ENCODE results near the gene ATP6V1F. TPM values are rescaled to one million over a fixed set of nuclear protein-coding genes. Genes with fewer than 3 reads are reported as not detected.

ATP6V1F gene
- polyA plus RNA-seq, 1 experiment, result 150 TPM

GRCh38 chr7:128873234-128873633 lies 10.6 kb downstream of the ATP6V1F start:
- TF ChIP-seq CTCF (IDR thresholded peaks at IDR 0.05; ENCODE audit: low read depth, low read length), result no peak
- ChIA-PET POLR2A (interaction anchor here (1.1 kb wide), 1 partner anchor 699 kb away, joined by 10 read pairs; no protein-coding TSS in a partner anchor), CTCF (no interaction called here)
- no peak overlapping the region for H3K4me3 ChIP-seq (ENCODE audit: low read depth, low read length)
- H3K9me3 ChIP-seq (ENCODE audit: control insufficient read depth, insufficient read depth, low read length), result no peaks in the 10 kb centered on the region
- DNase-seq (ENCODE audit: low read depth, low spot score), result no peak
- no peak overlapping the region for H3K27ac ChIP-seq (ENCODE audit: low read depth, low read length)
- peaks cover 34% of the 10 kb centered on the region for H3K27me3 ChIP-seq (ENCODE audit: control insufficient read depth, insufficient read depth, low read length)

GRCh38 chr7:128874140-128875031 lies 11.7 kb downstream of the ATP6V1F start:
- no peak for DNase-seq (ENCODE audit: low read depth, low spot score)
- POLR2A ChIA-PET, result no interaction called here
- Histone ChIP-seq H3K4me3 (ENCODE audit: low read depth, low read length) (no peak overlapping the region), H3K27ac (ENCODE audit: low read depth, low read length) (no peak overlapping the region), H3K9me3 (ENCODE audit: control insufficient read depth, insufficient read depth, low read length) (no peaks in the 10 kb centered on the region), H3K27me3 (ENCODE audit: control insufficient read depth, insufficient read depth, low read length) (peaks cover 34% of the 10 kb centered on the region)
- no peak for TF ChIP-seq CTCF (IDR thresholded peaks at IDR 0.05; ENCODE audit: low read depth, low read length)
- CTCF ChIA-PET, result interaction anchor here (0.6 to 1.2 kb wide), 2 partner anchors 9 to 12 kb away, joined by 3 to 7 read pairs; partner anchors contain the start of gene ATP6V1F

- DNase-seq (ENCODE audit: low read depth, low spot score), result no peak
- Histone ChIP-seq H3K27ac (ENCODE audit: low read depth, low read length) (no peak overlapping the region), H3K4me3 (ENCODE audit: low read depth, low read length) (no peak overlapping the region), H3K27me3 (ENCODE audit: control insufficient read depth, insufficient read depth, low read length) (peaks cover 29% of the 10 kb centered on the region), H3K9me3 (ENCODE audit: control insufficient read depth, insufficient read depth, low read length) (no peaks in the 10 kb centered on the region)
- ChIA-PET CTCF (no interaction called here), POLR2A (interaction anchor here (0.6 kb wide), 1 partner anchor 48 kb away, joined by 3 read pairs; no protein-coding TSS in a partner anchor)
- no peak for TF ChIP-seq CTCF (IDR thresholded peaks at IDR 0.05; ENCODE audit: low read depth, low read length)
These were observed 12.9 kb downstream of the ATP6V1F start for GRCh38 chr7:128875523-128875948.

- TF ChIP-seq CTCF (IDR thresholded peaks at IDR 0.05; ENCODE audit: low read depth, low read length), result no peak
- H3K27me3 ChIP-seq (ENCODE audit: control insufficient read depth, insufficient read depth, low read length), result peaks cover 24% of the 10 kb centered on the region
- ChIA-PET POLR2A (interaction anchor here (0.6 kb wide), 1 partner anchor 654 kb away, joined by 7 read pairs; no protein-coding TSS in a partner anchor), CTCF (no interaction called here)
- H3K27ac ChIP-seq (ENCODE audit: low read depth, low read length), result no peak overlapping the region
- H3K4me3 ChIP-seq (ENCODE audit: low read depth, low read length), result no peak overlapping the region
- no peak for DNase-seq (ENCODE audit: low read depth, low spot score)
- no peaks in the 10 kb centered on the region for H3K9me3 ChIP-seq (ENCODE audit: control insufficient read depth, insufficient read depth, low read length)
These were observed 13.5 kb downstream of the ATP6V1F start for GRCh38 chr7:128876127-128876526.

GRCh38 chr7:128876586-128876977 lies 13.9 kb downstream of the ATP6V1F start:
- Histone ChIP-seq H3K27ac (ENCODE audit: low read depth, low read length) (no peak overlapping the region), H3K27me3 (ENCODE audit: control insufficient read depth, insufficient read depth, low read length) (peaks cover 21% of the 10 kb centered on the region), H3K4me3 (ENCODE audit: low read depth, low read length) (no peak overlapping the region), H3K9me3 (ENCODE audit: control insufficient read depth, insufficient read depth, low read length) (no peaks in the 10 kb centered on the region)
- ChIA-PET POLR2A (interaction anchor here (0.6 kb wide), 1 partner anchor 654 kb away, joined by 7 read pairs; no protein-coding TSS in a partner anchor), CTCF (no interaction called here)
- no peak for TF ChIP-seq CTCF (IDR thresholded peaks at IDR 0.05; ENCODE audit: low read depth, low read length)
- no peak for DNase-seq (ENCODE audit: low read depth, low spot score)

Data from AG04450 (cell line).